Suprapubic skin (tissue), 4 donors: Measurements from ENCODE around the gene HACD4.

ENCODE experiments used
- EP300 ChIP-seq: sonication (generic); formaldehyde crosslinking; IDR thresholded peaks from one replicate; pipeline ENCODE4 v1.6.1; 2017; ENCODE audit warnings: antibody characterized with exemption
- POLR2A ChIP-seq, 2 donors: fragments of 450-650 bp; IDR thresholded peaks; one replicate each; pipeline ENCODE4 v1.6.1; 2017; ENCODE audit warnings: antibody characterized with exemption in 2 of 2, mild to moderate bottlenecking in 2 of 2, moderate library complexity in 2 of 2
- POLR2AphosphoS5 ChIP-seq, 3 donors: sonication (generic); formaldehyde crosslinking; IDR thresholded peaks; one replicate each; pipeline ENCODE4 v1.6.1; 2017; ENCODE audit warnings: antibody characterized with exemption in 3 of 3
- TF ChIP-seq, protein P1 (sequence below), 2 donors: fragments of 200-600 bp in 1 of 2; fragments of 450-650 bp in 1 of 2; sonication (generic) in 1 of 2; IDR thresholded peaks; one replicate each; pipeline ENCODE4 v1.5.1; 2016 to 2019; ENCODE audit warnings: antibody characterized with exemption in 2 of 2, mild to moderate bottlenecking in 1 of 2, moderate library complexity in 1 of 2

DNA sequence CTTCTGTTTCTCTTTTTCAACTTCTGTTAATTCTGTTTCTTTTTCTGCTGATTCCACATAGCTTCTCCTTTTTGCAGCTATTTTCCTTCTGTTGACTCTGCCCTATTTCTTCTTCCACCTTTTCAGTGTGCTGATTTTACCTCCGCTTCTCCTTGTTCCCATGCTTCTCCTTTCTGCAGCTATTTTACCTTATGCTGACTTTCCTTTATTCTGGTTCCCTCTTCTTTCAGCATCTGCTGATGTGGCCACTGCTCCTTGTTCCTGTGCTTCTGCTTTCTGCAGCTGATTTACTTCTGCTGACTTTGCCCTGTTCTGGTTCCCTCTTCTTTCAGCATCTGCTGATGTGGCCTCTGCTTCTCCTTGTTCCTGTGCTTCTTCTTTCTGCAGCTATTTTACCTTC lies 58.8 kb downstream of the HACD4 start:
- TF ChIP-seq POLR2A (IDR thresholded peaks at IDR 0.05) (no peak), POLR2AphosphoS5 (IDR thresholded peaks at IDR 0.05) (no peak), EP300 (no peak)
- TF ChIP-seq, protein P1, sequence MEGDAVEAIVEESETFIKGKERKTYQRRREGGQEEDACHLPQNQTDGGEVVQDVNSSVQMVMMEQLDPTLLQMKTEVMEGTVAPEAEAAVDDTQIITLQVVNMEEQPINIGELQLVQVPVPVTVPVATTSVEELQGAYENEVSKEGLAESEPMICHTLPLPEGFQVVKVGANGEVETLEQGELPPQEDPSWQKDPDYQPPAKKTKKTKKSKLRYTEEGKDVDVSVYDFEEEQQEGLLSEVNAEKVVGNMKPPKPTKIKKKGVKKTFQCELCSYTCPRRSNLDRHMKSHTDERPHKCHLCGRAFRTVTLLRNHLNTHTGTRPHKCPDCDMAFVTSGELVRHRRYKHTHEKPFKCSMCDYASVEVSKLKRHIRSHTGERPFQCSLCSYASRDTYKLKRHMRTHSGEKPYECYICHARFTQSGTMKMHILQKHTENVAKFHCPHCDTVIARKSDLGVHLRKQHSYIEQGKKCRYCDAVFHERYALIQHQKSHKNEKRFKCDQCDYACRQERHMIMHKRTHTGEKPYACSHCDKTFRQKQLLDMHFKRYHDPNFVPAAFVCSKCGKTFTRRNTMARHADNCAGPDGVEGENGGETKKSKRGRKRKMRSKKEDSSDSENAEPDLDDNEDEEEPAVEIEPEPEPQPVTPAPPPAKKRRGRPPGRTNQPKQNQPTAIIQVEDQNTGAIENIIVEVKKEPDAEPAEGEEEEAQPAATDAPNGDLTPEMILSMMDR (IDR thresholded peaks at IDR 0.05): no peak
